22Rv1 (cell line): ENCODE results near the gene RNASET2.

Source experiments
- CTCF ChIP-seq: fragments of 450-650 bp; IDR thresholded peaks from 2 replicates; pipeline ENCODE4 v1.5.1; 2017; ENCODE audit warnings: mild to moderate bottlenecking
- ZFX ChIP-seq: fragments of 450-650 bp; IDR thresholded peaks from 2 replicates; pipeline ENCODE4 v1.6.1; 2017; ENCODE audit warnings: antibody characterized with exemption, borderline replicate concordance

GRCh38 chr6:166939345-166939744, 17.0 kb downstream of the RNASET2 start:
- no peak for TF ChIP-seq CTCF
- no peak for TF ChIP-seq ZFX
